ENCODE data around the gene ANKRD11.
"Not testable (repeated sequence)": the region's sequence is repeated elsewhere in the genome, so short reads cannot be mapped to it uniquely, and the experiment has no call there.

The ANKRD11 gene

GRCh38 chr16:89330177-89330856, 160.0 kb downstream of the ANKRD11 start:
- DNase-seq, result no peak
- H3K9me3 ChIP-seq (replicated peaks; ENCODE audit: insufficient read depth, low read length), result no peaks in the 10 kb centered on the region
- no peaks in the 10 kb centered on the region for H3F3A ChIP-seq (ENCODE audit: insufficient read depth, low read length)
- peaks cover 95% of the 10 kb centered on the region for H3K79me2 ChIP-seq (ENCODE audit: low read length)
- H3K27ac ChIP-seq (ENCODE audit: low read length), result no peak overlapping the region
- no peak overlapping the region for H3K9ac ChIP-seq (ENCODE audit: low read length)
- H3K4me3 ChIP-seq (ENCODE audit: low read length), result no peak overlapping the region
- no peaks in the 10 kb centered on the region for H3K27me3 ChIP-seq (replicated peaks; ENCODE audit: insufficient read depth, low read length)
- TF ChIP-seq CTCF (IDR thresholded peaks at IDR 0.05; ENCODE audit: low read length), result no peak
- TF ChIP-seq EZH2 (optimal IDR thresholded peaks at IDR 0.05; ENCODE audit: low read depth, low read length), result no peak
- no peak for TF ChIP-seq EZH2phosphoT487 (IDR thresholded peaks at IDR 0.05; ENCODE audit: low read length)
- H3K36me3 ChIP-seq (replicated peaks; ENCODE audit: insufficient read depth, low read length), result no peaks in the 10 kb centered on the region
- H3K4me1 ChIP-seq (ENCODE audit: low read length), result peaks cover 24% of the 10 kb centered on the region
- H3K4me2 ChIP-seq (ENCODE audit: low read depth, low read length), result no peak overlapping the region
- no peaks in the 10 kb centered on the region for H4K20me1 ChIP-seq (ENCODE audit: insufficient read depth, low read length)
- no peak overlapping the region for H2AFZ ChIP-seq (ENCODE audit: low read length)
- no peaks in the 10 kb centered on the region for H3K9me2 ChIP-seq (replicated peaks; ENCODE audit: insufficient read depth, low read length)

GRCh38 chr16:89329830-89330176, 160.6 kb downstream of the ANKRD11 start:
- not testable (repeated sequence) for H3K4me2 ChIP-seq (ENCODE audit: low read depth, low read length); H3K4me3 ChIP-seq (ENCODE audit: low read length); H3K27me3 ChIP-seq (replicated peaks; ENCODE audit: insufficient read depth, low read length); H3K36me3 ChIP-seq (replicated peaks; ENCODE audit: insufficient read depth, low read length); H2AFZ ChIP-seq (ENCODE audit: low read length); H3K27ac ChIP-seq (ENCODE audit: low read length); H3F3A ChIP-seq (ENCODE audit: insufficient read depth, low read length); H3K9ac ChIP-seq (ENCODE audit: low read length); DNase-seq; H4K20me1 ChIP-seq (ENCODE audit: insufficient read depth, low read length); H3K9me2 ChIP-seq (replicated peaks; ENCODE audit: insufficient read depth, low read length); H3K9me3 ChIP-seq (replicated peaks; ENCODE audit: insufficient read depth, low read length)
- Histone ChIP-seq H3K4me1 (ENCODE audit: low read length) (peaks cover 22% of the 10 kb centered on the region), H3K79me2 (ENCODE audit: low read length) (peaks cover 95% of the 10 kb centered on the region)

- H2AFZ ChIP-seq (ENCODE audit: low read length); H3K9me2 ChIP-seq (replicated peaks; ENCODE audit: insufficient read depth, low read length); H3K9me3 ChIP-seq (replicated peaks; ENCODE audit: insufficient read depth, low read length); H3K9ac ChIP-seq (ENCODE audit: low read length); H3K36me3 ChIP-seq (replicated peaks; ENCODE audit: insufficient read depth, low read length); DNase-seq; H3F3A ChIP-seq (ENCODE audit: insufficient read depth, low read length); H3K4me2 ChIP-seq (ENCODE audit: low read depth, low read length); H3K4me3 ChIP-seq (ENCODE audit: low read length); H4K20me1 ChIP-seq (ENCODE audit: insufficient read depth, low read length); H3K27me3 ChIP-seq (replicated peaks; ENCODE audit: insufficient read depth, low read length); H3K27ac ChIP-seq (ENCODE audit: low read length): not testable (repeated sequence)
- peaks cover 14% of the 10 kb centered on the region for H3K4me1 ChIP-seq (ENCODE audit: low read length)
- H3K79me2 ChIP-seq (ENCODE audit: low read length), result peaks cover 95% of the 10 kb centered on the region
These were observed 161.7 kb downstream of the ANKRD11 start for GRCh38 chr16:89328412-89329400.

DNA sequence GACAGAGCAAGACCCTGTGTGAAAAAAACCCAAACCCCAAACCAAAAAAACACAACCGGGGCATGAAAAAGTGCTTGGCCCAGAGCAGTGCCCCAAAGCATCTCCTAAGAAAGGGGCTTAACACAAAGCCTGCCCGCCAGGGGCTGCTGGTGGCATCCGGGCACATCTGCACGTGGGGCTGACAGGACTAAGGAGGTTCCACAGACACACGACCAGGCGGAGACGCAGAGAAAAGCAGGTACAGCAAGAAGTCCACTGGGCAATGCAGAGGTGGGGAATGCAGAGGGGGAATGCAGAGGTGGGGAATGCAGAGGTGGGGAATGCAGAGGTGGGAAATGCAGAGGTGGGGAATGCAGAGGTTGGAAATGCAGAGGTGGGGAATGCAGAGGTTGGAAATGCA, 163.6 kb downstream of the ANKRD11 start:
- DNase-seq, result no peak
- no peak overlapping the region for H3K4me2 ChIP-seq (ENCODE audit: low read depth, low read length)
- H3K27ac ChIP-seq (ENCODE audit: low read length), result no peak overlapping the region
- H3F3A ChIP-seq (ENCODE audit: insufficient read depth, low read length), result no peaks in the 10 kb centered on the region
- H3K9me3 ChIP-seq (replicated peaks; ENCODE audit: insufficient read depth, low read length), result no peaks in the 10 kb centered on the region
- no peaks in the 10 kb centered on the region for H3K27me3 ChIP-seq (replicated peaks; ENCODE audit: insufficient read depth, low read length)
- H3K9ac ChIP-seq (ENCODE audit: low read length), result no peak overlapping the region
- H3K4me3 ChIP-seq (ENCODE audit: low read length), result no peak overlapping the region
- peaks cover 14% of the 10 kb centered on the region for H3K4me1 ChIP-seq (ENCODE audit: low read length)
- no peaks in the 10 kb centered on the region for H4K20me1 ChIP-seq (ENCODE audit: insufficient read depth, low read length)
- no peaks in the 10 kb centered on the region for H3K36me3 ChIP-seq (replicated peaks; ENCODE audit: insufficient read depth, low read length)
- TF ChIP-seq EZH2phosphoT487 (IDR thresholded peaks at IDR 0.05; ENCODE audit: low read length) (no peak), CTCF (IDR thresholded peaks at IDR 0.05; ENCODE audit: low read length) (no peak), EZH2 (optimal IDR thresholded peaks at IDR 0.05; ENCODE audit: low read depth, low read length) (no peak)
- H3K9me2 ChIP-seq (replicated peaks; ENCODE audit: insufficient read depth, low read length), result no peaks in the 10 kb centered on the region
- H3K79me2 ChIP-seq (ENCODE audit: low read length), result peaks cover 95% of the 10 kb centered on the region
- no peak overlapping the region for H2AFZ ChIP-seq (ENCODE audit: low read length)

All from MM.1S (cell line).